Activated CD4-positive, alpha-beta T cell treated with anti-CD3 and anti-CD28 coated beads for 36 hours (primary cell): ENCODE results near the gene CCDC61. TPM values are rescaled to one million over a fixed set of nuclear protein-coding genes. Genes with fewer than 3 reads are reported as not detected.
A peak's percentile ranks its signal among the peaks of the same experiment; 100 is the strongest.

Experiments
- microRNA-seq: library from miRNA; unstranded; fragments of <30 nt; microRNA quantifications from one replicate; pipeline ENCODE4 v1.2.0, GENCODE V29; 2021; ENCODE audit warnings: borderline replicate concordance
- total RNA-seq, 2 experiments: library from RNA; stranded (reverse); gene quantifications; one replicate each; pipeline ENCODE4 v1.2.3, GENCODE V29; 2021

The CCDC61 gene
- total RNA-seq, 2 experiments from 2014 or later, result 22.4 to 26.2 TPM

Small RNA genes lying within 50 kb of the gene (microRNA-seq; reads per million reads assigned to microRNA genes)
- gene MIR769, result 178 reads per million, percentile 70 among the genes with 10 or more reads in this experiment

Other genes with a start within 250 kb of the CCDC61 start
- gene SIX5, start 226.2 kb upstream of the CCDC61 start, total RNA-seq, result 1 to 10 TPM; 2.0 to 2.2 TPM
- gene DMPK, start 213.0 kb upstream of the CCDC61 start, total RNA-seq, result 10 to 100 TPM; 15.0 to 19.4 TPM
- gene DMWD, start 202.6 kb upstream of the CCDC61 start, total RNA-seq, result 10 to 100 TPM; 31.1 to 35.1 TPM
- gene RSPH6A, start 180.2 kb upstream of the CCDC61 start, total RNA-seq, result under 1 TPM; 0.21 to 0.23 TPM
- 100 to 1,000 TPM; 108 to 128 TPM for gene SYMPK, start 132.3 kb upstream of the CCDC61 start, total RNA-seq
- under 1 TPM; 0.40 to 0.62 TPM for gene FOXA3, start 131.1 kb upstream of the CCDC61 start, total RNA-seq
- gene IRF2BP1, start 109.3 kb upstream of the CCDC61 start, total RNA-seq, result 10 to 100 TPM; 12.6 to 15.2 TPM
- 1 to 10 TPM; 5.0 to 5.6 TPM for gene MYPOP, start 92.9 kb upstream of the CCDC61 start, total RNA-seq
- gene NANOS2, start 80.7 kb upstream of the CCDC61 start, total RNA-seq, result not detected
- under 1 TPM; 0.02 to 0.09 TPM for gene NOVA2, start 21.6 kb upstream of the CCDC61 start, total RNA-seq
- not detected for gene PGLYRP1, start 27.6 kb downstream of the CCDC61 start, total RNA-seq
- gene IGFL4, start 45.5 kb downstream of the CCDC61 start, total RNA-seq, result not detected
- not detected for gene IGFL3, start 129.2 kb downstream of the CCDC61 start, total RNA-seq
- not detected for gene IGFL2, start 152.8 kb downstream of the CCDC61 start, total RNA-seq
- not detected for gene IGFL1, start 234.3 kb downstream of the CCDC61 start, total RNA-seq